GM23338 (cell line): ENCODE data around the gene USP7. TPM values are rescaled to one million over a fixed set of nuclear protein-coding genes. Genes with fewer than 3 reads are reported as not detected.
A peak's percentile ranks its signal among the peaks of the same experiment; 100 is the strongest.

Source experiments
- ATAC-seq: fragments of 200-7000 bp; cut with Tn5 transposase; 3 replicates; pipeline ENCODE4 v1.9.1; 2020
- DNase-seq: peaks from one replicate; pipeline ENCODE4 v3.0.0-alpha.2; 2015; ENCODE audit warnings: low spot score
- H2AFZ ChIP-seq: fragments of 200-600 bp; sonication (generic); 2 replicates; pipeline ENCODE4 v1.8.0; 2016; ENCODE audit warnings: antibody characterized with exemption, mild to moderate bottlenecking, moderate library complexity
- H3F3A ChIP-seq: fragments of 200-600 bp; sonication (generic); replicated peaks from 2 replicates; pipeline ENCODE4 v1.8.0; 2017; ENCODE audit warnings: antibody characterized with exemption, mixed run types, low read depth
- H3K27ac ChIP-seq: fragments of 200-600 bp; sonication (generic); 2 replicates; pipeline ENCODE4 v1.6.1; 2016; ENCODE audit warnings: low read depth
- H3K27me3 ChIP-seq: fragments of 200-600 bp; sonication (generic); 2 replicates; pipeline ENCODE4 v1.8.0; 2016; ENCODE audit warnings: mild to moderate bottlenecking, mixed run types, moderate library complexity; ENCODE audit not compliant: insufficient read depth
- H3K36me3 ChIP-seq: fragments of 200-600 bp; sonication (generic); 2 replicates; pipeline ENCODE4 v1.8.0; 2016; ENCODE audit warnings: mild to moderate bottlenecking; ENCODE audit not compliant: insufficient read depth
- H3K4me1 ChIP-seq: fragments of 200-600 bp; sonication (generic); 2 replicates; pipeline ENCODE4 v1.8.0; 2016; ENCODE audit warnings: mild to moderate bottlenecking, moderate library complexity; ENCODE audit not compliant: insufficient read depth
- H3K4me2 ChIP-seq: fragments of 200-600 bp; sonication (generic); 2 replicates; pipeline ENCODE4 v1.7.1; 2017; ENCODE audit warnings: mixed run types
- H3K4me3 ChIP-seq: fragments of 200-600 bp; sonication (generic); 2 replicates; pipeline ENCODE4 v1.6.1; 2016; ENCODE audit warnings: mixed run types
- H3K79me2 ChIP-seq: fragments of 200-600 bp; sonication (generic); replicated peaks from 2 replicates; pipeline ENCODE4 v1.8.0; 2017; ENCODE audit warnings: mild to moderate bottlenecking; ENCODE audit not compliant: insufficient read depth
- H3K9me2 ChIP-seq: fragments of 200-600 bp; sonication (generic); 2 replicates; pipeline ENCODE4 v1.8.0; 2017; ENCODE audit not compliant: insufficient read depth
- H4K20me1 ChIP-seq: fragments of 200-600 bp; sonication (generic); replicated peaks from 2 replicates; pipeline ENCODE4 v1.8.0; 2017; ENCODE audit warnings: mild to moderate bottlenecking; ENCODE audit not compliant: insufficient read depth
- H3K27ac Mint-ChIP-seq: 2 replicates; pipeline ENCODE4 v1.8.0; 2020; ENCODE audit warnings: inconsistent platforms, mild to moderate bottlenecking, moderate library complexity, mixed read lengths
- H3K27me3 Mint-ChIP-seq: 3 replicates; pipeline ENCODE4 v1.8.0; 2022; ENCODE audit warnings: low read depth, mild to moderate bottlenecking, moderate library complexity, mixed read lengths, inconsistent platforms; ENCODE audit not compliant: insufficient read depth, poor library complexity
- H3K36me3 Mint-ChIP-seq: 3 replicates; pipeline ENCODE4 v1.8.0; 2021; ENCODE audit warnings: low read depth, mild to moderate bottlenecking, inconsistent platforms, moderate library complexity, mixed read lengths
- H3K4me1 Mint-ChIP-seq: 3 replicates; pipeline ENCODE4 v1.8.0; 2020; ENCODE audit warnings: mild to moderate bottlenecking, inconsistent platforms, mixed read lengths
- H3K4me3 Mint-ChIP-seq: 3 replicates; pipeline ENCODE4 v1.8.0; 2021; ENCODE audit warnings: moderate library complexity, mild to moderate bottlenecking, inconsistent platforms, mixed read lengths
- H3K9me3 Mint-ChIP-seq: 3 replicates; pipeline ENCODE4 v1.8.0; 2020; ENCODE audit warnings: moderate library complexity, mild to moderate bottlenecking, inconsistent platforms, mixed read lengths
- EZH2 ChIP-seq: fragments of 200-600 bp; sonication (generic); IDR thresholded peaks from one replicate; pipeline ENCODE4 v1.8.0; 2017; ENCODE audit warnings: antibody characterized with exemption, mild to moderate bottlenecking, low read depth; ENCODE audit not compliant: unreplicated experiment
- JUNB ChIP-seq: IDR thresholded peaks from one replicate; pipeline ENCODE4 v1.6.1; 2016; ENCODE audit warnings: antibody characterized with exemption; ENCODE audit not compliant: unreplicated experiment
- REST ChIP-seq: IDR thresholded peaks from one replicate; pipeline ENCODE4 v1.6.1; 2018; ENCODE audit warnings: antibody characterized with exemption; ENCODE audit not compliant: unreplicated experiment
- ZNF114 ChIP-seq: fragments of 250-450 bp; sonication (Bioruptor Pico); IDR thresholded peaks from 2 replicates; pipeline ENCODE4 v1.5.0; 2020; ENCODE audit warnings: mild to moderate bottlenecking, moderate library complexity
- ZNF331 ChIP-seq: fragments of 250-450 bp; sonication (Bioruptor Pico); IDR thresholded peaks from 2 replicates; pipeline ENCODE4 v1.5.0; 2020; ENCODE audit warnings: low read depth, mild to moderate bottlenecking, moderate library complexity
- ZNF462 ChIP-seq: fragments of 250-450 bp; sonication (Bioruptor Pico); IDR thresholded peaks from 2 replicates; pipeline ENCODE4 v1.5.0; 2020; ENCODE audit warnings: mild to moderate bottlenecking, moderate library complexity
- polyA plus RNA-seq: library from polyadenylated mRNA; unstranded; fragments of >200 nt; fragmentation: Nextera tagmentation; extraction: Ambion mirVana; gene quantifications from 2 replicates; pipeline ENCODE4 v1.2.1, GENCODE V29; 2016
- total RNA-seq: library from RNA; depleted of rRNA; stranded (reverse); fragments of >200 nt; shearing (Covaris generic); gene quantifications from 2 replicates; pipeline ENCODE4 v1.2.3, GENCODE V29; 2014
- TF ChIP-seq, protein P1 (sequence below): IDR thresholded peaks from 2 replicates; pipeline ENCODE4 v1.6.1; 2016; ENCODE audit warnings: antibody characterized with exemption

The USP7 gene
- total and polyA plus RNA-seq, 2 experiments from 2014 or later, result 42.3 to 130 TPM

GRCh38 chr16:8943001-8943763 is 20.5 kb downstream of the USP7 start (continued):
- no peak for TF ChIP-seq JUNB
- TF ChIP-seq ZNF331 (CRISPR knock-in tag), result no peak
- TF ChIP-seq ZNF114 (CRISPR knock-in tag), result no peak
- TF ChIP-seq EZH2, result no peak

DNA sequence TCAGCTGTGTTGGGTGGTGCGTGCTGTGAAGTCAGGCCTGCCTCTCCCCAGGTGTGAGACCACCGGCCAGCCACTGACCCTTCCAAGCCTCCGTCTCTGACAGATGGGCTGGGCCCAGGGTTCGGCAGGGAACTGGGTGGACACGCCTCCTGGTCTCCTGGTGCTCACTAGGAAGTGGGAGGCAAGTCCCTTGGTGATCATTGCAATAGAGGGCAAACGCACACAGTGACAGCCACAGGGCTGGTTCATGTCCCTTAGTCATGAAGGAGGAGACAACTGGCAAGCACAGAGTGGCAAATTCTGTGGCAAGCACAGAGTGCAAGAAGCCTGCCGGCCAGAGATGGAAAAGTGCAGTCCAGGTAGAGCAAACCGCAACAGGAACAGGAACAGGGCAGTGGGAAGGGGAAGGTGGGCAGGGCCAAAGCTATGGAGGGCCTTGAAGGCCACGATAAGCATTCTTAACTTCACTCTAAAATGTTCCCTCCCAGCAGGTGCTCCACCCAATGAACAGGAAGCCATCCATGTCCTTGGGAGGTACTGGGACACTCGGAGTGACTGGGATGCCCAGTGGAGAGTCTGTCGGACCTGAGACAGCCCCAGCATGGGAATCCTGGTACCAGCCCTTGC is 21.9 kb downstream of the USP7 start:
- no peak overlapping the region for H3K27ac Mint-ChIP-seq
- no peak overlapping the region for H3K4me3 Mint-ChIP-seq
- Histone ChIP-seq H3K27ac (0 out of 2 replicates have a peak overlapping the region, but pooled peaks have one; percentile 50), H2AFZ (no peak overlapping the region), H3K9me2 (no peaks in the 10 kb centered on the region), H3K4me2 (no peak overlapping the region), H3F3A (peaks cover 9% of the 10 kb centered on the region; the same call in 1 of the 2 replicates), H3K4me3 (no peak overlapping the region), H4K20me1 (peaks cover 97% of the 10 kb centered on the region), H3K79me2 (peaks cover 100% of the 10 kb centered on the region), H3K36me3 (no peaks in the 10 kb centered on the region), H3K27me3 (no peaks in the 10 kb centered on the region), H3K4me1 (peaks cover 60% of the 10 kb centered on the region)
- H3K4me1 Mint-ChIP-seq, result peaks cover 72% of the 10 kb centered on the region
- H3K27me3 Mint-ChIP-seq, result peaks cover 15% of the 10 kb centered on the region
- DNase-seq (no peak), ATAC-seq (no peak)
- no peak for TF ChIP-seq JUNB
- no peak for TF ChIP-seq ZNF462 (CRISPR knock-in tag)
- TF ChIP-seq, protein P1, sequence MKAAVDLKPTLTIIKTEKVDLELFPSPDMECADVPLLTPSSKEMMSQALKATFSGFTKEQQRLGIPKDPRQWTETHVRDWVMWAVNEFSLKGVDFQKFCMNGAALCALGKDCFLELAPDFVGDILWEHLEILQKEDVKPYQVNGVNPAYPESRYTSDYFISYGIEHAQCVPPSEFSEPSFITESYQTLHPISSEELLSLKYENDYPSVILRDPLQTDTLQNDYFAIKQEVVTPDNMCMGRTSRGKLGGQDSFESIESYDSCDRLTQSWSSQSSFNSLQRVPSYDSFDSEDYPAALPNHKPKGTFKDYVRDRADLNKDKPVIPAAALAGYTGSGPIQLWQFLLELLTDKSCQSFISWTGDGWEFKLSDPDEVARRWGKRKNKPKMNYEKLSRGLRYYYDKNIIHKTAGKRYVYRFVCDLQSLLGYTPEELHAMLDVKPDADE, result no peak
- no peak for TF ChIP-seq REST
- no peak for TF ChIP-seq ZNF331 (CRISPR knock-in tag)
- H3K36me3 Mint-ChIP-seq, result no peaks in the 10 kb centered on the region; the same call in 2 of the 3 replicates
- H3K9me3 Mint-ChIP-seq, result no peaks in the 10 kb centered on the region
